Stomach (tissue), 9 donors: ENCODE results near the gene COPB1. TPM values are rescaled to one million over a fixed set of nuclear protein-coding genes. Genes with fewer than 3 reads are reported as not detected.
"Not testable (repeated sequence)": the region's sequence is repeated elsewhere in the genome, so short reads cannot be mapped to it uniquely, and the experiment has no call there.

Experiments
- DNase-seq, 2 donors: peaks; one replicate each; pipeline versions ENCODE4 v3.0.0 to v3.0.0-alpha.2; 2013 to 2019
- H3K27ac ChIP-seq, 5 donors: fragments of 200-600 bp in 4 of 5; sonication (generic) in 4 of 5; one replicate each; pipeline ENCODE4 v1.5.1; 2013 to 2019; ENCODE audit warnings: mild to moderate bottlenecking in 1 of 5, moderate library complexity in 1 of 5
- H3K27me3 ChIP-seq, 3 donors: fragments of 200-600 bp; sonication (generic); one replicate each; pipeline ENCODE4 v1.5.1; 2017 to 2019; ENCODE audit warnings: mixed run types in 1 of 3
- H3K36me3 ChIP-seq, 4 donors: fragments of 200-600 bp; sonication (generic); 1 replicate in 3 of 4; 2 replicates in 1 of 4; pipeline ENCODE4 v1.5.1; 2016 to 2019
- H3K4me1 ChIP-seq, 4 donors: fragments of 200-600 bp; sonication (generic); one replicate each; pipeline ENCODE4 v1.5.1; 2016 to 2019
- H3K4me3 ChIP-seq, 4 donors: fragments of 200-600 bp; sonication (generic) in 3 of 4; one replicate each; pipeline ENCODE4 v1.5.1; 2016 to 2019; ENCODE audit warnings: mild to moderate bottlenecking in 1 of 4
- H3K9me3 ChIP-seq, 4 donors: fragments of 200-600 bp; sonication (generic); one replicate each; pipeline ENCODE4 v1.5.1; 2016 to 2019
- CTCF ChIP-seq, 7 experiments: fragments of 450-650 bp in 4 of 7; fragments of 200-600 bp in 3 of 7; sonication (generic) in 3 of 7; IDR thresholded peaks; one replicate each; pipeline ENCODE4 v1.5.1; 2016 to 2019; ENCODE audit warnings: antibody characterized with exemption in 7 of 7, control low read depth in 2 of 7, mild to moderate bottlenecking in 1 of 7
- EP300 ChIP-seq: sonication (generic); formaldehyde crosslinking; IDR thresholded peaks from one replicate; pipeline ENCODE4 v1.6.1; 2017; ENCODE audit warnings: antibody characterized with exemption
- POLR2A ChIP-seq, 4 donors: fragments of 450-650 bp; IDR thresholded peaks; one replicate each; pipeline ENCODE4 v1.6.1; 2016; ENCODE audit warnings: antibody characterized with exemption in 4 of 4, control low read depth in 2 of 4, mild to moderate bottlenecking in 1 of 4, moderate library complexity in 1 of 4
- POLR2AphosphoS5 ChIP-seq, 3 donors: sonication (generic); formaldehyde crosslinking; IDR thresholded peaks; one replicate each; pipeline ENCODE4 v1.6.1; 2016; ENCODE audit warnings: antibody characterized with exemption in 3 of 3
- WGBS, 5 donors: extraction: QIAGEN DNeasy Blood & Tissue Kit in 3 of 5; methylation state at CpG; one replicate each; pipeline versions ENCODE4 v1.1.5 to v1.1.7; 2013 to 2018; 5-methylcytosine and 5-hydroxymethylcytosine counted together
- intact Hi-C: fragments of 100-400 bp; cut with DNase I; formaldehyde crosslinking; loops from one replicate; pipeline ENCODE4 v1.15.1; 2023; ENCODE audit warnings: low total_unique reads
- polyA plus RNA-seq, 3 donors: library from polyadenylated mRNA; stranded (reverse); fragments of 200-250 nt; gene quantifications; one replicate each; pipeline ENCODE4 v1.2.3, GENCODE V29; 2013
- total RNA-seq, 5 donors: library from RNA; depleted of rRNA; stranded (reverse); fragments of >200 nt; gene quantifications; one replicate each; pipeline versions ENCODE4 v1.1.0 to v1.2.3, GENCODE V29; 2014 to 2016
- donor health status: healthy with polysubstance abuse.
- donor health status: Bipolar disorder and iron deficiency.
- donor health status: healthy.

COPB1 gene
- total and polyA plus RNA-seq, 8 donors = 36.8 to 196 (median 47.9) TPM

GRCh38 chr11:14539982-14540421, 40.4 kb upstream of the COPB1 start:
- Histone ChIP-seq H3K4me1 (peaks cover 0 to 40% (median 15%) of the 10 kb centered on the region in 4 donors), H3K27me3 (no peaks in the 10 kb centered on the region), H3K27ac (peak overlapping the region in 1 of 5 donors; percentile 23), H3K36me3 (no peaks in the 10 kb centered on the region), H3K4me3 (no peak overlapping the region), H3K9me3 (no peaks in the 10 kb centered on the region)
- no peak for TF ChIP-seq CTCF (IDR thresholded peaks at IDR 0.05)
- TF ChIP-seq EP300 = no peak
- TF ChIP-seq POLR2AphosphoS5 (IDR thresholded peaks at IDR 0.05) = no peak
- TF ChIP-seq POLR2A (IDR thresholded peaks at IDR 0.05) = no peak
- intact Hi-C loops = loop anchor here (10.0 kb wide), 2 partner anchors 105 to 365 kb away; partner anchors contain the start of gene PDE3B
- DNase-seq = peak in 1 of 2 donors; percentile 7
- 73 to 87% (median 81%) methylated on average over 4 of the region's 4 CpGs for WGBS, 5 donors

- intact Hi-C loops = loop anchor here (10.0 kb wide), 1 partner anchor 106 kb away; the partner anchor contains the start of gene PDE3B
- 65 to 92% (median 82%) methylated on average over 3 of the region's 3 CpGs for WGBS, 5 donors
- H3K27ac ChIP-seq = no peak overlapping the region
These were observed 39.4 kb upstream of the COPB1 start for GRCh38 chr11:14538926-14539554.

GRCh38 chr11:14538271-14538925, 38.8 kb upstream of the COPB1 start:
- TF ChIP-seq CTCF (IDR thresholded peaks at IDR 0.05) (no peak), POLR2AphosphoS5 (IDR thresholded peaks at IDR 0.05) (no peak), POLR2A (IDR thresholded peaks at IDR 0.05) (no peak), EP300 (no peak)
- Histone ChIP-seq H3K9me3 (no peaks in the 10 kb centered on the region), H3K4me1 (peaks cover 0 to 40% (median 15%) of the 10 kb centered on the region in 4 donors), H3K4me3 (no peak overlapping the region), H3K27ac (no peak overlapping the region), H3K36me3 (no peaks in the 10 kb centered on the region), H3K27me3 (no peaks in the 10 kb centered on the region)
- DNase-seq = peak in 1 of 2 donors; percentile 16
- 49 to 67% (median 57%) methylated on average over 6 of the region's 6 CpGs for WGBS, 5 donors
- intact Hi-C loops = loop anchor here (10.0 kb wide), 1 partner anchor 106 kb away; the partner anchor contains the start of gene PDE3B

More at GRCh38 chr11:14538926-14539554, 39.4 kb upstream of the COPB1 start:
- no peak for DNase-seq
- Histone ChIP-seq H3K4me1 (peaks cover 0 to 40% (median 15%) of the 10 kb centered on the region in 4 donors), H3K27me3 (no peaks in the 10 kb centered on the region), H3K4me3 (no peak overlapping the region), H3K9me3 (no peaks in the 10 kb centered on the region), H3K36me3 (no peaks in the 10 kb centered on the region)
- TF ChIP-seq EP300 = no peak
- no peak for TF ChIP-seq POLR2A (IDR thresholded peaks at IDR 0.05)
- TF ChIP-seq POLR2AphosphoS5 (IDR thresholded peaks at IDR 0.05) = no peak
- TF ChIP-seq CTCF (IDR thresholded peaks at IDR 0.05) = no peak

GRCh38 chr11:14537134-14537599, 37.6 kb upstream of the COPB1 start:
- Histone ChIP-seq H3K27me3 (no peaks in the 10 kb centered on the region), H3K9me3 (no peaks in the 10 kb centered on the region), H3K4me1 (peaks cover 0 to 39% (median 15%) of the 10 kb centered on the region in 4 donors), H3K36me3 (no peaks in the 10 kb centered on the region), H3K4me3 (no peak overlapping the region), H3K27ac (no peak overlapping the region)
- peak in 1 of 2 donors; percentile 62 for DNase-seq
- intact Hi-C loops = loop anchor here (10.0 kb wide), 1 partner anchor 108 kb away; the partner anchor contains the start of gene PDE3B
- peak in 5 of 7 experiments; percentile 62 to 84 (median 78) for TF ChIP-seq CTCF (IDR thresholded peaks at IDR 0.05)
- TF ChIP-seq EP300 = no peak
- no peak for TF ChIP-seq POLR2AphosphoS5 (IDR thresholded peaks at IDR 0.05)
- TF ChIP-seq POLR2A (IDR thresholded peaks at IDR 0.05) = no peak
- WGBS, 5 donors = 7 to 13% (median 8%) methylated on average over 5 of the region's 5 CpGs

- WGBS, 5 donors = 84 to 95% (median 91%) methylated on average over 4 of the region's 4 CpGs
- intact Hi-C loops = loop anchor here (10.0 kb wide), 1 partner anchor 110 kb away; the partner anchor contains the start of gene PDE3B
These were observed 35.6 kb upstream of the COPB1 start for GRCh38 chr11:14535166-14535565.

More at GRCh38 chr11:14535166-14535565, 35.6 kb upstream of the COPB1 start:
- not testable (repeated sequence) for H3K27ac ChIP-seq, H3K36me3 ChIP-seq, H3K9me3 ChIP-seq, H3K4me3 ChIP-seq, DNase-seq, H3K27me3 ChIP-seq
- H3K4me1 ChIP-seq = peaks cover 0 to 20% (median 9%) of the 10 kb centered on the region in 4 donors
